ENCODE results near the gene ATP5ME.

DNA sequence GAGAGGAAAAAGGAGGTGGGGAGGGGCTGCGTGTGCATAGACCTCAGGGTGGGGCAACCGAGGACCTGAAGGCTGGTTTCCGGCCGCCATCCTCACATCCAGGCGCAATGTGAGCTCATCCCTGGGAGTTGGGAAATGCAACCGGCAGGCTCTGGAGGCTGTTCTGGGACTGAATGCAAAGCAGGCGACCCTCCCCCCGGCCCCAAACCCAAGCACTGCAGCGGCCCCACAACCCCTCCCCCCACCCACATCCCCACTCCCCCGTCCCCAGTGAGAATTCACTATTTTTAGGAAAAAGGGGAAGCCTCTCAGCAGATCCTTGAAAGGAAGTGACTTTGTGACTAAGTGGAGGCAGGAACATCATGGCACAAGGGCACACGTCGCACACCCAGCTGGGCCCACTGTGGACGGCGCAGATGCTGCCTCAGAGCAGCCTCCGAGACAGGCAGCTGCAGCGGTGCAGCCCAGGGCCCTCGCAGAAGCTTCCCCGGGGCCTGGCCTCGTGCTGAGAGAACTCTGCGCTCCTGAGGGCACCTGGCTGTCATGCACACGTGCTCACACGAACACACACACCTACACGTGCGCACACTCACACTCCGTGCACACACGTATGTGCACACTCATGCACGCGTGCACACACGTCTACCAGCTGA, 50.0 kb downstream of the ATP5ME start:
- TF ChIP-seq POLR2AphosphoS5 (IDR thresholded peaks at IDR 0.05; ENCODE audit: low read depth), result no peak
- TF ChIP-seq, protein P1, sequence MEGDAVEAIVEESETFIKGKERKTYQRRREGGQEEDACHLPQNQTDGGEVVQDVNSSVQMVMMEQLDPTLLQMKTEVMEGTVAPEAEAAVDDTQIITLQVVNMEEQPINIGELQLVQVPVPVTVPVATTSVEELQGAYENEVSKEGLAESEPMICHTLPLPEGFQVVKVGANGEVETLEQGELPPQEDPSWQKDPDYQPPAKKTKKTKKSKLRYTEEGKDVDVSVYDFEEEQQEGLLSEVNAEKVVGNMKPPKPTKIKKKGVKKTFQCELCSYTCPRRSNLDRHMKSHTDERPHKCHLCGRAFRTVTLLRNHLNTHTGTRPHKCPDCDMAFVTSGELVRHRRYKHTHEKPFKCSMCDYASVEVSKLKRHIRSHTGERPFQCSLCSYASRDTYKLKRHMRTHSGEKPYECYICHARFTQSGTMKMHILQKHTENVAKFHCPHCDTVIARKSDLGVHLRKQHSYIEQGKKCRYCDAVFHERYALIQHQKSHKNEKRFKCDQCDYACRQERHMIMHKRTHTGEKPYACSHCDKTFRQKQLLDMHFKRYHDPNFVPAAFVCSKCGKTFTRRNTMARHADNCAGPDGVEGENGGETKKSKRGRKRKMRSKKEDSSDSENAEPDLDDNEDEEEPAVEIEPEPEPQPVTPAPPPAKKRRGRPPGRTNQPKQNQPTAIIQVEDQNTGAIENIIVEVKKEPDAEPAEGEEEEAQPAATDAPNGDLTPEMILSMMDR (IDR thresholded peaks at IDR 0.05; ENCODE audit: insufficient read depth, low read length), result no peak
- TF ChIP-seq, protein P2, sequence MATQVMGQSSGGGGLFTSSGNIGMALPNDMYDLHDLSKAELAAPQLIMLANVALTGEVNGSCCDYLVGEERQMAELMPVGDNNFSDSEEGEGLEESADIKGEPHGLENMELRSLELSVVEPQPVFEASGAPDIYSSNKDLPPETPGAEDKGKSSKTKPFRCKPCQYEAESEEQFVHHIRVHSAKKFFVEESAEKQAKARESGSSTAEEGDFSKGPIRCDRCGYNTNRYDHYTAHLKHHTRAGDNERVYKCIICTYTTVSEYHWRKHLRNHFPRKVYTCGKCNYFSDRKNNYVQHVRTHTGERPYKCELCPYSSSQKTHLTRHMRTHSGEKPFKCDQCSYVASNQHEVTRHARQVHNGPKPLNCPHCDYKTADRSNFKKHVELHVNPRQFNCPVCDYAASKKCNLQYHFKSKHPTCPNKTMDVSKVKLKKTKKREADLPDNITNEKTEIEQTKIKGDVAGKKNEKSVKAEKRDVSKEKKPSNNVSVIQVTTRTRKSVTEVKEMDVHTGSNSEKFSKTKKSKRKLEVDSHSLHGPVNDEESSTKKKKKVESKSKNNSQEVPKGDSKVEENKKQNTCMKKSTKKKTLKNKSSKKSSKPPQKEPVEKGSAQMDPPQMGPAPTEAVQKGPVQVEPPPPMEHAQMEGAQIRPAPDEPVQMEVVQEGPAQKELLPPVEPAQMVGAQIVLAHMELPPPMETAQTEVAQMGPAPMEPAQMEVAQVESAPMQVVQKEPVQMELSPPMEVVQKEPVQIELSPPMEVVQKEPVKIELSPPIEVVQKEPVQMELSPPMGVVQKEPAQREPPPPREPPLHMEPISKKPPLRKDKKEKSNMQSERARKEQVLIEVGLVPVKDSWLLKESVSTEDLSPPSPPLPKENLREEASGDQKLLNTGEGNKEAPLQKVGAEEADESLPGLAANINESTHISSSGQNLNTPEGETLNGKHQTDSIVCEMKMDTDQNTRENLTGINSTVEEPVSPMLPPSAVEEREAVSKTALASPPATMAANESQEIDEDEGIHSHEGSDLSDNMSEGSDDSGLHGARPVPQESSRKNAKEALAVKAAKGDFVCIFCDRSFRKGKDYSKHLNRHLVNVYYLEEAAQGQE (IDR thresholded peaks at IDR 0.05; ENCODE audit: insufficient replicate concordance, low read depth), result no peak
- no peak for TF ChIP-seq GABPA (IDR thresholded peaks at IDR 0.05; ENCODE audit: low read depth)
